ENCODE results near the gene GPR107.

The GPR107 gene

GRCh38 chr9:130020618-130021017 is 33.1 kb upstream of the GPR107 start:
- TF ChIP-seq CEBPB (IDR thresholded peaks at IDR 0.05) (no peak), MAX (IDR thresholded peaks at IDR 0.05) (no peak), EGR1 (IDR thresholded peaks at IDR 0.05) (no peak), TAF1 (IDR thresholded peaks at IDR 0.05; ENCODE audit: low read depth) (no peak), TCF12 (IDR thresholded peaks at IDR 0.05; ENCODE audit: low read depth) (no peak)

GRCh38 chr9:130021123-130021522 is 32.6 kb upstream of the GPR107 start:
- TF ChIP-seq YY1 (IDR thresholded peaks at IDR 0.05; ENCODE audit: low read depth) (no peak), FOXM1 (IDR thresholded peaks at IDR 0.05; ENCODE audit: borderline replicate concordance, low read depth) (no peak), USF1 (IDR thresholded peaks at IDR 0.05) (no peak), RAD21 (IDR thresholded peaks at IDR 0.05; ENCODE audit: low read depth) (no peak), ZBTB7A (IDR thresholded peaks at IDR 0.05; ENCODE audit: low read depth) (no peak), TCF12 (IDR thresholded peaks at IDR 0.05; ENCODE audit: low read depth) (no peak), EGR1 (IDR thresholded peaks at IDR 0.05) (no peak), NFIC (IDR thresholded peaks at IDR 0.05) (no peak), REST (IDR thresholded peaks at IDR 0.05; ENCODE audit: low read depth) (no peak), TEAD4 (IDR thresholded peaks at IDR 0.05) (no peak), TAF1 (IDR thresholded peaks at IDR 0.05; ENCODE audit: low read depth) (no peak), CEBPB (IDR thresholded peaks at IDR 0.05) (no peak), CREB1 (IDR thresholded peaks at IDR 0.05; ENCODE audit: low read depth) (no peak), MAX (IDR thresholded peaks at IDR 0.05) (no peak), EP300 (IDR thresholded peaks at IDR 0.05; ENCODE audit: borderline replicate concordance) (no peak)

GRCh38 chr9:130022566-130023143 is 31.1 kb upstream of the GPR107 start:
- TF ChIP-seq FOXM1 (IDR thresholded peaks at IDR 0.05; ENCODE audit: borderline replicate concordance, low read depth) (no peak), MAX (IDR thresholded peaks at IDR 0.05) (no peak), EGR1 (IDR thresholded peaks at IDR 0.05) (no peak), RAD21 (IDR thresholded peaks at IDR 0.05; ENCODE audit: low read depth) (no peak), EP300 (IDR thresholded peaks at IDR 0.05; ENCODE audit: borderline replicate concordance) (no peak), CREB1 (IDR thresholded peaks at IDR 0.05; ENCODE audit: low read depth) (no peak), NFIC (IDR thresholded peaks at IDR 0.05) (no peak), TCF12 (IDR thresholded peaks at IDR 0.05; ENCODE audit: low read depth) (no peak)

- TF ChIP-seq TEAD4 (IDR thresholded peaks at IDR 0.05), result no peak
- TF ChIP-seq EP300 (IDR thresholded peaks at IDR 0.05; ENCODE audit: borderline replicate concordance), result no peak
- no peak for TF ChIP-seq MAX (IDR thresholded peaks at IDR 0.05)
- TF ChIP-seq TAF1 (IDR thresholded peaks at IDR 0.05; ENCODE audit: low read depth), result no peak
- no peak for TF ChIP-seq YY1 (IDR thresholded peaks at IDR 0.05; ENCODE audit: low read depth)
- no peak for TF ChIP-seq FOXM1 (IDR thresholded peaks at IDR 0.05; ENCODE audit: borderline replicate concordance, low read depth)
- TF ChIP-seq EGR1 (IDR thresholded peaks at IDR 0.05), result no peak
- no peak for TF ChIP-seq TCF12 (IDR thresholded peaks at IDR 0.05; ENCODE audit: low read depth)
Observed at GRCh38 chr9:130023144-130023787, 30.4 kb upstream of the GPR107 start.

GRCh38 chr9:130023994-130024596 is 29.6 kb upstream of the GPR107 start:
- TF ChIP-seq MAX (IDR thresholded peaks at IDR 0.05), result no peak
- no peak for TF ChIP-seq EGR1 (IDR thresholded peaks at IDR 0.05)
- TF ChIP-seq FOXM1 (IDR thresholded peaks at IDR 0.05; ENCODE audit: borderline replicate concordance, low read depth), result no peak
- no peak for TF ChIP-seq EP300 (IDR thresholded peaks at IDR 0.05; ENCODE audit: borderline replicate concordance)
- no peak for TF ChIP-seq NFIC (IDR thresholded peaks at IDR 0.05)
- TF ChIP-seq TCF12 (IDR thresholded peaks at IDR 0.05; ENCODE audit: low read depth), result no peak
- no peak for TF ChIP-seq ZBTB7A (IDR thresholded peaks at IDR 0.05; ENCODE audit: low read depth)
- no peak for TF ChIP-seq USF1 (IDR thresholded peaks at IDR 0.05)
- no peak for TF ChIP-seq YY1 (IDR thresholded peaks at IDR 0.05; ENCODE audit: low read depth)
- TF ChIP-seq CREB1 (IDR thresholded peaks at IDR 0.05; ENCODE audit: low read depth), result no peak

GRCh38 chr9:130024597-130024994 is 29.1 kb upstream of the GPR107 start:
- TF ChIP-seq TAF1 (IDR thresholded peaks at IDR 0.05; ENCODE audit: low read depth) (no peak), ZBTB7A (IDR thresholded peaks at IDR 0.05; ENCODE audit: low read depth) (no peak), TEAD4 (IDR thresholded peaks at IDR 0.05) (no peak)
